ENCODE data around the gene SLC8A1. TPM values are rescaled to one million over a fixed set of nuclear protein-coding genes. Genes with fewer than 3 reads are reported as not detected.
A peak's percentile ranks its signal among the peaks of the same experiment; 100 is the strongest.

SLC8A1 gene
- total and polyA plus RNA-seq, 2 of the 13 experiments (the other 11 are each of a cell fraction or from before 2014, with no cell fraction given): not detected

DNA sequence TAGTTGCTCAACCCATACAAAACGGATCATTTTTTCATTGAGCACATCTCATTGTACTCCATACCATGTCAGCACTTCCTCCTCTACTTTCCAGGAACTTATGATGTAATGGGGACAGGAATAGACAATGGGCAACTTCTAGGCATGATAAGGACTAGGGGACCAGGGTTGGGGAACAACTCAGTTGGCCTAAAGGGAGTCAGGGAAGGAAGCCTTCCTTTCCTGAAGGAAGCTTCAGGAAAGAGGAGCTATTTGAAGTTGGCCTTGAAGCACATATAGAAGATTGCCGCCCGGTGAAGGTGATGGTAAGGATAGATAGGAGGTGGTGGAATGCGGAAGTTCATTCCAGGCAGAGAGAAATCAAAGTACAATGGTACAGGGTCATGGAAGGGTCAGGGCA lies 283.9 kb downstream of the SLC8A1 start:
- Histone ChIP-seq H3K79me2 (ENCODE audit: insufficient read depth, low read length) (no peaks in the 10 kb centered on the region), H4K20me1 (ENCODE audit: insufficient read depth, low read length) (no peaks in the 10 kb centered on the region), H3K27ac (ENCODE audit: extremely low read length, insufficient read depth, low read length) (no peak overlapping the region), H3K27me3 (ENCODE audit: control insufficient read depth in 1 of 2, insufficient read depth in 2 of 2, low read length in 2 of 2) (0 out of 5 replicates have a peak, but pooled peaks cover 0 to 3% of the 10 kb centered on the region in 2 experiments), H3K4me1 (ENCODE audit: insufficient read depth, low read length) (no peaks in the 10 kb centered on the region), H3K9ac (ENCODE audit: insufficient read depth, low read depth, low read length) (no peak overlapping the region), H3K9me3 (ENCODE audit: low read length) (no peaks in the 10 kb centered on the region), H3K4me3 (replicated peaks in 1 of 3; ENCODE audit: insufficient read depth in 1 of 3, low read depth in 2 of 3, low read length in 3 of 3) (no peak overlapping the region), H3K36me3 (replicated peaks in 1 of 2; ENCODE audit: control insufficient read depth in 1 of 2, insufficient read depth in 2 of 2, low read length in 2 of 2) (no peaks in the 10 kb centered on the region), H2AFZ (ENCODE audit: low read length) (no peak overlapping the region), H3K4me2 (ENCODE audit: low read depth, low read length) (no peak overlapping the region)
- in situ Hi-C loops (cut with HindIII; ENCODE audit: extremely low pct_ligation_motif_present, low pct_unique_long_range_greater_than_20kb) (no loop called here), intact Hi-C loops (cut with micrococcal nuclease; ENCODE audit: unreplicated experiment) (no loop called here)
- DNase-seq (ENCODE audit: low spot score): peak; percentile 9
- TF ChIP-seq KLF15 (CRISPR knock-in tag; IDR thresholded peaks at IDR 0.05; ENCODE audit: borderline replicate concordance) (no peak), BCL6 (CRISPR knock-in tag; IDR thresholded peaks at IDR 0.05) (peak; percentile 77), TARDBP (CRISPR knock-in tag; IDR thresholded peaks at IDR 0.05) (no peak), NFE2L2 (IDR thresholded peaks at IDR 0.05; ENCODE audit: low read length) (no peak), ZMYM3 (CRISPR knock-in tag; IDR thresholded peaks at IDR 0.05) (no peak), ZNF776 (CRISPR knock-in tag; IDR thresholded peaks at IDR 0.05) (no peak), TEAD3 (CRISPR knock-in tag; optimal IDR thresholded peaks at IDR 0.05; ENCODE audit: borderline replicate concordance) (peak; percentile 76), ZFP36L1 (CRISPR knock-in tag; IDR thresholded peaks at IDR 0.05) (no peak), RARA (CRISPR knock-in tag; IDR thresholded peaks at IDR 0.05) (peak; percentile 69; the same call in 1 of the 2 replicates), ATF7 (IDR thresholded peaks at IDR 0.05) (0 out of 2 replicates have a peak, but pooled peaks have one; percentile 12), ATF7 (CRISPR knock-in tag; IDR thresholded peaks at IDR 0.05) (no peak), PCBP2 (optimal IDR thresholded peaks at IDR 0.05; ENCODE audit: low read depth, low read length, poor library complexity, severe bottlenecking) (no peak), PAWR (CRISPR knock-in tag; IDR thresholded peaks at IDR 0.05; ENCODE audit: borderline replicate concordance) (no peak), HDAC1 (CRISPR knock-in tag; IDR thresholded peaks at IDR 0.05) (no peak), ELF3 (CRISPR knock-in tag; IDR thresholded peaks at IDR 0.05) (peak; percentile 33; the same call in 1 of the 2 replicates), ZNF766 (CRISPR knock-in tag; IDR thresholded peaks at IDR 0.05; ENCODE audit: borderline replicate concordance) (no peak)
- TF ChIP-seq, protein P1, sequence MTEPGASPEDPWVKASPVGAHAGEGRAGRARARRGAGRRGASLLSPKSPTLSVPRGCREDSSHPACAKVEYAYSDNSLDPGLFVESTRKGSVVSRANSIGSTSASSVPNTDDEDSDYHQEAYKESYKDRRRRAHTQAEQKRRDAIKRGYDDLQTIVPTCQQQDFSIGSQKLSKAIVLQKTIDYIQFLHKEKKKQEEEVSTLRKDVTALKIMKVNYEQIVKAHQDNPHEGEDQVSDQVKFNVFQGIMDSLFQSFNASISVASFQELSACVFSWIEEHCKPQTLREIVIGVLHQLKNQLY (CRISPR knock-in tag; IDR thresholded peaks at IDR 0.05): no peak
- TF ChIP-seq, protein P2, sequence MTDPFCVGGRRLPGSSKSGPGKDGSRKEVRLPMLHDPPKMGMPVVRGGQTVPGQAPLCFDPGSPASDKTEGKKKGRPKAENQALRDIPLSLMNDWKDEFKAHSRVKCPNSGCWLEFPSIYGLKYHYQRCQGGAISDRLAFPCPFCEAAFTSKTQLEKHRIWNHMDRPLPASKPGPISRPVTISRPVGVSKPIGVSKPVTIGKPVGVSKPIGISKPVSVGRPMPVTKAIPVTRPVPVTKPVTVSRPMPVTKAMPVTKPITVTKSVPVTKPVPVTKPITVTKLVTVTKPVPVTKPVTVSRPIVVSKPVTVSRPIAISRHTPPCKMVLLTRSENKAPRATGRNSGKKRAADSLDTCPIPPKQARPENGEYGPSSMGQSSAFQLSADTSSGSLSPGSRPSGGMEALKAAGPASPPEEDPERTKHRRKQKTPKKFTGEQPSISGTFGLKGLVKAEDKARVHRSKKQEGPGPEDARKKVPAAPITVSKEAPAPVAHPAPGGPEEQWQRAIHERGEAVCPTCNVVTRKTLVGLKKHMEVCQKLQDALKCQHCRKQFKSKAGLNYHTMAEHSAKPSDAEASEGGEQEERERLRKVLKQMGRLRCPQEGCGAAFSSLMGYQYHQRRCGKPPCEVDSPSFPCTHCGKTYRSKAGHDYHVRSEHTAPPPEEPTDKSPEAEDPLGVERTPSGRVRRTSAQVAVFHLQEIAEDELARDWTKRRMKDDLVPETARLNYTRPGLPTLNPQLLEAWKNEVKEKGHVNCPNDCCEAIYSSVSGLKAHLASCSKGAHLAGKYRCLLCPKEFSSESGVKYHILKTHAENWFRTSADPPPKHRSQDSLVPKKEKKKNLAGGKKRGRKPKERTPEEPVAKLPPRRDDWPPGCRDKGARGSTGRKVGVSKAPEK (CRISPR knock-in tag; IDR thresholded peaks at IDR 0.05; ENCODE audit: borderline replicate concordance): no peak
- no peak for ATAC-seq
- WGBS (ENCODE audit: low lambda C conversion rate): 3% methylated on average over 4 of the region's 4 CpGs
- CTCF ChIA-PET (ENCODE audit: low intra/inter-chr PET ratio, low total read pairs): no interaction called here
- no peak for FAIRE-seq
- POLR2A ChIA-PET: no interaction called here
- no TSS peak for BruUV-seq (replicated peaks)
